Lower lobe of right lung (tissue), 2 donors: ENCODE measurements around the gene PCGF3. TPM values are rescaled to one million over a fixed set of nuclear protein-coding genes. Genes with fewer than 3 reads are reported as not detected.
A peak's percentile ranks its signal among the peaks of the same experiment; 100 is the strongest.

ENCODE experiments used
- ATAC-seq, 2 donors: fragments of 200-7000 bp; cut with Tn5 transposase; one replicate each; pipeline ENCODE4 v1.9.1; 2020 to 2022; ENCODE audit warnings: mild to moderate bottlenecking in 2 of 2, moderate library complexity in 2 of 2
- DNase-seq: peaks from one replicate; pipeline ENCODE4 v3.0.0-alpha.2; 2020
- H3K27ac ChIP-seq: fragments of 200-600 bp; one replicate; pipeline ENCODE4 v1.8.0; 2022
- H3K27me3 ChIP-seq: fragments of 200-600 bp; one replicate; pipeline ENCODE4 v1.8.0; 2022; ENCODE audit warnings: low read depth
- H3K36me3 ChIP-seq: fragments of 200-600 bp; one replicate; pipeline ENCODE4 v1.8.0; 2022; ENCODE audit warnings: mild to moderate bottlenecking
- H3K4me1 ChIP-seq: fragments of 200-600 bp; one replicate; pipeline ENCODE4 v1.8.0; 2022
- H3K4me3 ChIP-seq: fragments of 200-600 bp; one replicate; pipeline ENCODE4 v1.8.0; 2022; ENCODE audit warnings: mild to moderate bottlenecking
- H3K9me3 ChIP-seq: fragments of 200-600 bp; one replicate; pipeline ENCODE4 v1.8.0; 2022
- CTCF ChIP-seq: fragments of 200-600 bp; IDR thresholded peaks from one replicate; pipeline ENCODE4 v1.8.0; 2022; ENCODE audit warnings: antibody characterized with exemption, mild to moderate bottlenecking
- intact Hi-C: fragments of 100-400 bp; cut with DNase I; formaldehyde crosslinking; loops from one replicate; pipeline ENCODE4 v1.11.0; 2022
- total RNA-seq: library from RNA; stranded (reverse); fragmentation: NEBNext Ultra II Directional; extraction: Animal tissue kit (Norgen Biotek cat#: 25700); gene quantifications from one replicate; pipeline ENCODE4 v1.2.1, GENCODE V29; 2021
- donor health status: DM: no; HTN: yes; CAD: no; lungs with severe emphysema.

The PCGF3 gene
- total RNA-seq, 1 donor from 2014 or later, result 44.8 TPM

- Histone ChIP-seq H3K4me1 (peaks cover 24% of the 10 kb centered on the region), H3K4me3 (peak overlapping the region; percentile 49), H3K27me3 (no peaks in the 10 kb centered on the region), H3K36me3 (peaks cover 5% of the 10 kb centered on the region), H3K27ac (no peak overlapping the region), H3K9me3 (no peaks in the 10 kb centered on the region)
- DNase-seq (no peak), ATAC-seq (no peak)
- TF ChIP-seq CTCF, result no peak
- intact Hi-C loops, result no loop called here
Measured at GRCh38 chr4:706834-707598, 1.4 kb downstream of the PCGF3 start.

- peaks cover 5% of the 10 kb centered on the region for H3K36me3 ChIP-seq
- DNase-seq (no peak), ATAC-seq (no peak)
- H3K9me3 ChIP-seq, result no peaks in the 10 kb centered on the region
- intact Hi-C loops, result no loop called here
- peak overlapping the region; percentile 17 for H3K4me3 ChIP-seq
- no peaks in the 10 kb centered on the region for H3K27me3 ChIP-seq
- no peak for TF ChIP-seq CTCF
- H3K27ac ChIP-seq, result no peak overlapping the region
- peaks cover 24% of the 10 kb centered on the region for H3K4me1 ChIP-seq
Measured at GRCh38 chr4:707929-708630, 2.4 kb downstream of the PCGF3 start.

DNA sequence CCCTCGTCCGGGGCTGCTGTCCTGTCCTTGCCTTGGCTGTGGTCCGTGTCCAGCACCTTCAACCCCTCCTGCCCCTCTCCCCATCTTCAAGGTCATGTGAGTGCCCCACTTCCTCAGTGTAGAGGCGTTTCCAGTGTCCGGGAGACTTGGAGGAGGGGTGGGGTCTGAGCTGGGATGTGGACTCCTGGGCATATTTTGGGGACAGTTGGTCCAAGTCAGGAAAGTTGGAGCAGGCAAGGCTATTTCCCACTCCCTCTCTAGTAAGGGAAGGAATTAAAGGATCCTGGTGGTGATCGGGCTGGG lies 3.0 kb downstream of the PCGF3 start:
- DNase-seq (no peak), ATAC-seq (no peak)
- no peaks in the 10 kb centered on the region for H3K27me3 ChIP-seq
- H3K36me3 ChIP-seq, result peaks cover 5% of the 10 kb centered on the region
- H3K27ac ChIP-seq, result no peak overlapping the region
- no peaks in the 10 kb centered on the region for H3K9me3 ChIP-seq
- TF ChIP-seq CTCF, result no peak
- intact Hi-C loops, result no loop called here
- peak overlapping the region; percentile 17 for H3K4me3 ChIP-seq
- peaks cover 24% of the 10 kb centered on the region for H3K4me1 ChIP-seq

DNA sequence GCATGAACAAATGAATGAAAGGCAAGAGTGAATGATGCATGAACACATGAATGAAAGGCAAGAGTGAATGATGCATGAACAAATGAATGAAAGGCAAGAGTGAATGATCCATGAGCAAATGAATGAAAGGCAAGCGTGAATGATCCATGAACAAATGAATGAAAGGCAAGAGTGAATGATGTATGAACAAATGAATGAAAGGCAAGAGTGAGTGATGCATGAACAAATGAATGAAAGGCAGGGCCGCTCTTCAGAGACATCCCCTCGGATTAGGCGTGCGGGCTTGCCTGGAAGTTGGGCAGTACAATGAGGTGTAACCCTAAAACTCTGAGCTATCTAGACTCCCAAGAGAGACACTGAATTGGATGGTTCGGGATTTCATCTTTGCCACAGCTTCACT lies 3.7 kb downstream of the PCGF3 start:
- Histone ChIP-seq H3K9me3 (no peaks in the 10 kb centered on the region), H3K27ac (no peak overlapping the region), H3K4me3 (no peak overlapping the region), H3K36me3 (peaks cover 9% of the 10 kb centered on the region), H3K4me1 (peaks cover 24% of the 10 kb centered on the region), H3K27me3 (no peaks in the 10 kb centered on the region)
- intact Hi-C loops, result no loop called here
- no peak for ATAC-seq
- TF ChIP-seq CTCF, result no peak
- no peak for DNase-seq

GRCh38 chr4:710116-710515 lies 4.5 kb downstream of the PCGF3 start:
- H3K4me3 ChIP-seq, result no peak overlapping the region
- peaks cover 13% of the 10 kb centered on the region for H3K36me3 ChIP-seq
- no peak for TF ChIP-seq CTCF
- no peak for DNase-seq
- intact Hi-C loops, result no loop called here
- no peak for ATAC-seq
- H3K9me3 ChIP-seq, result no peaks in the 10 kb centered on the region
- H3K4me1 ChIP-seq, result peaks cover 24% of the 10 kb centered on the region
- H3K27me3 ChIP-seq, result no peaks in the 10 kb centered on the region
- H3K27ac ChIP-seq, result no peak overlapping the region
